H54 (cell line): ENCODE data around the gene VPS8.

ENCODE experiments used
- DNase-seq: peaks from one replicate; pipeline ENCODE4 v3.0.0; 2011; ENCODE audit warnings: low spot score, mixed read lengths; ENCODE audit not compliant: insufficient read length
- FAIRE-seq: peaks from 3 replicates; lab custom pipeline; 2011; peaks lifted over from hg19 to GRCh38; lab: Jason Lieb, UNC
- POLR2A ChIP-seq: IDR thresholded peaks from 2 replicates; pipeline ENCODE4 v1.6.1; 2011; ENCODE audit warnings: low read depth, mild to moderate bottlenecking, low read length

The VPS8 gene

GRCh38 chr3:185079625-185080024, 267.7 kb downstream of the VPS8 start:
- no peak for DNase-seq

GRCh38 chr3:185081521-185081920, 269.6 kb downstream of the VPS8 start:
- no peak for FAIRE-seq
- DNase-seq = no peak
- TF ChIP-seq POLR2A = no peak

More at GRCh38 chr3:185079625-185080024, 267.7 kb downstream of the VPS8 start:
- TF ChIP-seq POLR2A = no peak
- no peak for FAIRE-seq

GRCh38 chr3:185082149-185082548, 270.2 kb downstream of the VPS8 start:
- no peak for TF ChIP-seq POLR2A
- FAIRE-seq = no peak
- DNase-seq = no peak

GRCh38 chr3:185082829-185083228, 270.9 kb downstream of the VPS8 start:
- TF ChIP-seq POLR2A = no peak
- FAIRE-seq (no peak), DNase-seq (no peak)

- no peak for FAIRE-seq
- no peak for TF ChIP-seq POLR2A
- no peak for DNase-seq
These were observed 272.4 kb downstream of the VPS8 start for GRCh38 chr3:185084402-185084801.

GRCh38 chr3:185084901-185085300, 272.9 kb downstream of the VPS8 start:
- no peak for DNase-seq
- FAIRE-seq = no peak
- no peak for TF ChIP-seq POLR2A

- DNase-seq (no peak), FAIRE-seq (no peak)
- no peak for TF ChIP-seq POLR2A
These were observed 275.5 kb downstream of the VPS8 start for GRCh38 chr3:185087419-185087818.

- DNase-seq (no peak), FAIRE-seq (peak; percentile 60)
- no peak for TF ChIP-seq POLR2A
These were observed 277.4 kb downstream of the VPS8 start for GRCh38 chr3:185089343-185089742.

- DNase-seq (no peak), FAIRE-seq (no peak)
- no peak for TF ChIP-seq POLR2A
These were observed 277.8 kb downstream of the VPS8 start for GRCh38 chr3:185089751-185090150.

GRCh38 chr3:185090811-185091210, 278.8 kb downstream of the VPS8 start:
- FAIRE-seq (no peak), DNase-seq (no peak)
- TF ChIP-seq POLR2A = no peak

GRCh38 chr3:185093116-185093515, 281.1 kb downstream of the VPS8 start:
- no peak for FAIRE-seq
- no peak for DNase-seq
- no peak for TF ChIP-seq POLR2A

GRCh38 chr3:185094697-185095096, 282.7 kb downstream of the VPS8 start:
- TF ChIP-seq POLR2A = no peak
- DNase-seq = no peak
- no peak for FAIRE-seq
